DMS 273 treated with DMSO at 0.1 percent for 48 hours (cell line): ENCODE data around the gene STEAP1B.
"Not testable (repeated sequence)": the region's sequence is repeated elsewhere in the genome, so short reads cannot be mapped to it uniquely, and the experiment has no call there.

Experiments
- DNase-seq: peaks from one replicate; lab custom pipeline; 2025; lab: John Stamatoyannopoulos, UW

Gene STEAP1B

GRCh38 chr7:22496912-22497311 is 3.1 kb downstream of the STEAP1B start:
- DNase-seq = not testable (repeated sequence)

- DNase-seq = not testable (repeated sequence)
Observed at GRCh38 chr7:22496296-22496888, 3.6 kb downstream of the STEAP1B start.

- DNase-seq = not testable (repeated sequence)
Observed at GRCh38 chr7:22493160-22493925, 6.6 kb downstream of the STEAP1B start.

GRCh38 chr7:22488643-22489462 is 11.1 kb downstream of the STEAP1B start:
- DNase-seq = peak; percentile 59

- DNase-seq = no peak
Observed at GRCh38 chr7:22487978-22488642, 11.9 kb downstream of the STEAP1B start.

GRCh38 chr7:22486597-22486996 is 13.4 kb downstream of the STEAP1B start:
- no peak for DNase-seq

- no peak for DNase-seq
Observed at GRCh38 chr7:22485189-22485588, 14.8 kb downstream of the STEAP1B start.

GRCh38 chr7:22482503-22482902 is 17.5 kb downstream of the STEAP1B start:
- no peak for DNase-seq

GRCh38 chr7:22481726-22482125 is 18.3 kb downstream of the STEAP1B start:
- no peak for DNase-seq

GRCh38 chr7:22480523-22481075 is 19.4 kb downstream of the STEAP1B start:
- no peak for DNase-seq

- no peak for DNase-seq
Observed at GRCh38 chr7:22477876-22478450, 22.0 kb downstream of the STEAP1B start.

GRCh38 chr7:22477262-22477661 is 22.7 kb downstream of the STEAP1B start:
- DNase-seq = no peak

GRCh38 chr7:22476824-22477223 is 23.2 kb downstream of the STEAP1B start:
- no peak for DNase-seq

- no peak for DNase-seq
Observed at GRCh38 chr7:22474645-22475044, 25.3 kb downstream of the STEAP1B start.

- no peak for DNase-seq
Observed at GRCh38 chr7:22470981-22471380, 29.0 kb downstream of the STEAP1B start.

GRCh38 chr7:22469371-22470143 is 30.4 kb downstream of the STEAP1B start:
- DNase-seq = no peak

GRCh38 chr7:22468609-22469008 is 31.4 kb downstream of the STEAP1B start:
- DNase-seq = no peak

GRCh38 chr7:22464299-22464698 is 35.7 kb downstream of the STEAP1B start:
- no peak for DNase-seq

GRCh38 chr7:22460363-22460988 is 39.5 kb downstream of the STEAP1B start:
- no peak for DNase-seq

- no peak for DNase-seq
Observed at GRCh38 chr7:22457471-22457870, 42.5 kb downstream of the STEAP1B start.
